NCI-H2227 (cell line): ENCODE data around the gene BMAL1.
"Not testable (repeated sequence)": the region's sequence is repeated elsewhere in the genome, so short reads cannot be mapped to it uniquely, and the experiment has no call there.

Experiments
- DNase-seq: peaks from one replicate; lab custom pipeline; 2025; ENCODE audit not compliant: unreplicated experiment; lab: John Stamatoyannopoulos, UW

Gene BMAL1

DNA sequence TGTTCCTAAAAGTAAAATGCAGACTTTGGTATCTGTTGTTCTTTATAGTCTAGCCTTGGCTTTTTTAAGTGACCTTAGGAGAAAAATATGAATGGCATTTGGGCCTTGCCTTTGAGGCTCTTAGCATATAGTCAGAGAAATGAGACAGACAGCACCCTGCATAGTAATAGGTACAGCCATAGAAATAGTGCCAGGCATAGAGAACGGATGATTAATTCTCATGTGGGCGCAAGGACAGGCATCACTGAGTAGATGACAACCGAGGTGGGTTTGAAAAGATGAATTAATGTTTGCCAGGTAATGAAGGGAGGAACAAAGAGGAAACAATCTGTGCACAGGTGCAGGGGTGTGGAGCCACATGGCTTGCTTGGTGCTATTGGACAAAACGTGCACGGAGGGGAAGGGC is 90.5 kb downstream of the BMAL1 start:
- DNase-seq: no peak

DNA sequence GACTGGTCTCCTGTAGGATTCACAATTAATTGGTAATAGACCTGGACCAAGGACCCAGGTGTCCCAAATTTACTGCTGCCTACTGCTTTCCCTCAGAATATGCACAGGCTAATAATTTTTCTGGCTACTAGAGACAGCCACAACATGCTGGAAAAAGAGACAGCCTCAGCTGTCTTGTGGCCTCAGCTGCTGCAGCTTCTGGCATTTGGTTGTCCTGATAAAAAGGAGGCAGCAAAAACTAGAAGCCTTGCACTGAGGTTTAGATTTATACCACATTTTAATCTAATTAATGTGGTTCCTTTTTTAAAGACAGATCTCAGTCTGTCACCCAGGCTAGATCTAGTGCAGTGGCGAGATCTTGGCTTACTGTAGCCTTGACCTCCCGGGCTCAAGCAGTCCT is 95.6 kb downstream of the BMAL1 start:
- no peak for DNase-seq

DNA sequence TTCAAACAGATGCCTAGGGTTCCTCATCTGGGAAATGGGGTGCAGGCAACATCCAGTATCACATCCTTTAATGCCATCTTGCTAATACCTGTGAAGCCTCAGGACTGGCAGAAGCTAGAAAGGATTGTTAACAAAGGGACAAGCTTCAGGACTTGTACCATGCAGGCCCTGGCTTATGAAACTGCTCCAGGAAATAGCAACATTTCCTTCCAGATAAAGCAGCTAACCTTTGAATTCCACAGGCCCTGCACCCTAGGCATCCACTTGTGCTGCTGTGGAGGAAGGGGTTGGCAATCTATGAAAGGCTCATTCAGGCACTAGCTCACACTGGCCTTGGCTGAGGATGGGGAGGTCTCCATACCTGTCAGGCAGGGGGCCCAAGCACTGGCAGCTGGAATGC is 98.2 kb downstream of the BMAL1 start:
- no peak for DNase-seq

DNA sequence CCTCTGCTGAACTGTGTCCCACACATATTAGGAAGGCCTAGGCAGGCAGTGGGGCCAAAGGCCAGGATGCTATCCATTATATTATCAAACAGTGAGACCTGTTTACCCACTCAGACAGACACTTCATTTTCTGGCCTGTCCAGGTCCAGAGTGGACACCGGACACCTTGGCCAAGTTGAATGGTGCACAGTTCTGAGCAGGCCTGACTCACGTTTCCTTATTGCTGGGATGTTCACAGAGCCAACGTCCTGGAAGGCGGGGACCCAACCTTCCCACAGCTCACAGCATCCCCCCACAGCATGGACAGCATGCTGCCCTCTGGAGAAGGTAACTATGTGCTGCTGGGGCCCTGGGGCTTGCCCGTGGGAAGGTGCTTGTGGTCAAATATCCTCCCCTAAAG is 98.8 kb downstream of the BMAL1 start:
- DNase-seq: no peak

DNA sequence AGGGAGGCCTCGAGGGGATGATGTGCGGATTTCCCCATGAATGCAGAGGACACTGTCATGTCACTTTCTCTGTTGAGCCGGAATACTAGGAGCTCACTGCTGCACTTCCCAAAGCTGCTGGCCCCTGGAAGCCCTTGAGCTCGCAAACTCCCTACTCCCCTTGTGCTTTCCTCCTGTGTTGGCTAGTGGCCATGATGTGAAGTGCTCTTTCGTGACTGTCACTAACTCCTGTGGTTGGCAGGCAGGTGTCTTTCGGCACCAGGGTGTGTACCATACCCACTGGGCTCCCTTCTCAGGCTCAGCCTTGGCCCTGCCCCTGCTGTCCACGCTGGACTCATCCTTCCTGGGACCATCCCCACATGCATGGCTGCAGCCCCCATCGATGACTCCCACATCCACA is 99.2 kb downstream of the BMAL1 start:
- no peak for DNase-seq

DNA sequence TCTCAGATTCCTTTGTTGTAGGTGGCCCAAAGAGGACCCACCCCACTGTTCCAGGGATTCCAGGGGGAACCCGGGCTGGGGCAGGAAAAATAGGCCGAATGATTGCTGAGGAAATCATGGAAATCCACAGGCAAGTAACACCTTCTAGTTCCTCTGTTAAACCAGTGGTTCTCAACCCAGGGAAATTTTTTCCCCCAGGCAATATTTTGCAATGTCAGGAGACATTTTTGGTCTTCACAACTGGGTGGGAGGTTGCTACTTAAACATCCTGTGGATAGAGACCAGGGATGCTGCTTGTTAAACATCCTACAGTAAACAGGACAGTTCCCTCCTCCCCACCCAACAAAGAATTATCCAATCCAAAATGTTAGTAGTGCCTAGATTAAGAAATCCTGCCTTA is 100.7 kb downstream of the BMAL1 start:
- DNase-seq: no peak

DNA sequence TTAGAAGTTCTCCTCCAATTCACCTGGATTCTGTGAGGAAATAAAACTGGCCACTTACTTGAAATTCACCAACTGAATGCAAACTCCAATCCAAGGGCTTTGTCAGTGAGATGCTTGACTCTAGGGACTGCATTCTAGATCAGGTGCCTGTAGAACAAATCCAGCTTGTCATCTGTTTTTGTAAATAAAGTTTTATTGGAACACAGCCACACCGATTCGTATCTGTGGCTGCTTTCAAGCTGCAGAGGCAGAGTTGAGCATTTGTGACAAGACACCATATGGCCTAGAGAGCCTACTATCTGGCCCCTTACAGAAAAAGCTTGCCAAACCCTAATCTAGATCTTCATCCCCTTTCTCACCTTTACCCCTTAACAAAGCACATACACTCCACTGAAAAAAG is 103.1 kb downstream of the BMAL1 start:
- no peak for DNase-seq

- no peak for DNase-seq
These were observed 105.2 kb downstream of the BMAL1 start for GRCh38 chr11:13382751-13383150.

DNA sequence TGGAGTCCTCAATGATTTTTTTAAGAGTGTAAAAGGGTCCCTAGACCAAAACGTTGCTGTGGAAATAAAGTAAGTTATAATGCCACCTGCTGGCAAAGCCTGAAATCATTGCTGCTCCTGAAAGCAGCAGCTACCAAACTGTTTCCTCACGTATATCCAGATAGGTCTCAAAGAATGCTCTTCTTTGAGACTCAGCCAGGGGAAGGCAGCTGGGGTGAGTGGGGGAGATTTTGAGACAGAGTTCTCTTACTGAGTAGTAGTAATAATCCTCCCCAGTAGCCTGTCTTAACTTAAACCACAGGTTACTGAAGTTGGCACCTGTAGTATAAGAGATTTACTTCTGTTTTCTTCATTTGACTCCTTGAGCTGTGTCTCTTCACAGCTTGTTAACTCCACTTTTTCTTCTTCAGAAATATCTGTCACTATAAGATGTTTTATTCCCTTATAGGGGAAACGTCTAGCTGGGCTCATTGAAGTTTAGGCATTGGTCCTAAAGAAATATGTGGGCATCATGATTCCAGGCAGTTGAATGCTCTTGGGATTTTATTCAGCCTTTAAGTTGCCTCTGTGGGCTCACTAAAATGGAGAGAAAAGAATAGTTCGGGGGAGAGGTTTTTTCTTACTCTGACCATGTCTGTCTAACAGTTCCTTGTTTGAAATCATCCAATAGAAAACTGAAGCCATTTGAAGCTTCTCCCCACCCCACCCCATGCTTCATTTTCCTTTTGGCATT is 107.5 kb downstream of the BMAL1 start:
- DNase-seq: peak; percentile 67

DNA sequence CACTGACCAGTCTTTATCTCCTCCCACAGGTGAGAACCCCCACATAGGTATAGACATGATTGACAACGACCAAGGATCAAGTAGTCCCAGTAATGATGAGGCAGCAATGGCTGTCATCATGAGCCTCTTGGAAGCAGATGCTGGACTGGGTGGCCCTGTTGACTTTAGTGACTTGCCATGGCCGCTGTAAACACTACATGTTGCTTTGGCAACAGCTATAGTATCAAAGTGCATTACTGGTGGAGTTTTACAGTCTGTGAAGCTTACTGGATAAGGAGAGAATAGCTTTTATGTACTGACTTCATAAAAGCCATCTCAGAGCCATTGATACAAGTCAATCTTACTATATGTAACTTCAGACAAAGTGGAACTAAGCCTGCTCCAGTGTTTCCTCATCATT is 109.0 kb downstream of the BMAL1 start:
- no peak for DNase-seq

GRCh38 chr11:13388741-13389140 is 111.2 kb downstream of the BMAL1 start:
- no peak for DNase-seq

DNA sequence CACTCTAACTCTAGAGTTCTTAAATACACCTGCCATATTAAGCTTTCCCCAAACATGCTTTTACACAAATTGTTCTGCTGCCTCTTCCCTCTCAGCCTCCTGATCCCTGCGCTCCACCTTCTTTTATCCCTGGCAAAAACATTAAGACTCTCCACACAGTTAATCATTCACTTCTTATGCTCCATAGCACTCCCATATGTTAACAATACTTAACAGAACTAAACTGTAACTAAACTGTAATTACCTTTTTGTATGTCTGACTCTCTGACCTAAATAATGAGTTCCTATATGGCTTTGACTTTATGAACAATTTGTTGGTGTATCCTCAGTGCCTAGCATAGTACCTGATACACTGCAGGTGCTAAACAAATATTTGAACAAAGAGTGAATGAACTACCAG is 113.6 kb downstream of the BMAL1 start:
- no peak for DNase-seq

DNA sequence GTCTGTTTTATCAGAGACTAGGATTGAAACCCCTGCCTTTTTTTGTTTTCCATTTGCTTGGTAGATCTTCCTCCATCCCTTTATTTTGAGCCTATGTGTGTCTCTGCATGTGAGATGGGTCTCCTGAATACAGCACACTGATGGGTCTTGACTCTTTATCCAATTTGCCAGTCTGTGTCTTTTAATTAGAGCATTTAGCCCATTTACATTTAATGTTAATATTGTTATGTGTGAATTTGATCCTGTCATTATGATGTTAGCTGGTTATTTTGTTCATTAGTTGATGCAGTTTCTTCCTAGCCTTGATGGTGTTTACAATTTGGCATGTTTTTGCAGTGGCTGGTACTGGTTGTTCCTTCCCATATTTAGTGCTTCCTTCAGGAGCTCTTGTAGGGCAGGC is 120.7 kb downstream of the BMAL1 start:
- DNase-seq: not testable (repeated sequence)

GRCh38 chr11:13405220-13405619 is 127.6 kb downstream of the BMAL1 start:
- no peak for DNase-seq

DNA sequence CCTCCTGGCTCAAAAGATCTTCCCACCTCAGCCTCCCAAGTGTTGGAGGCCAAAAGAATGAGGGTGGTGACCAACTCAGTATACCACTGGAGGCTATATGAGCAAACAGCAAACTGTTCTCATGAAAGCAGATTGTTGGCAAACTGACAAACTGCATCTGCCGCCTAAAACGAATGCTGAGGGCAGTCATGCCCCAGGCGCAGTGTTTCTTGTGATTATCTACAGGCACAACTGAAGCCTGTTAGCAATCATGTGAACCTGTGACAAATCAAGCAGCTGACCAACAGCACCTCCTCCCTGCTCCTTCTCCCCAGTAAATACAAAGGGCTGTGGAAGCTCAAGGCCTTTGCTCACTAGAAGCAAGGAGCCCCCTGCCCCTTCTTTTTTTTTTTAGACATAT is 137.6 kb downstream of the BMAL1 start:
- no peak for DNase-seq

- DNase-seq: no peak
These were observed 144.0 kb downstream of the BMAL1 start for GRCh38 chr11:13421561-13421960.

DNA sequence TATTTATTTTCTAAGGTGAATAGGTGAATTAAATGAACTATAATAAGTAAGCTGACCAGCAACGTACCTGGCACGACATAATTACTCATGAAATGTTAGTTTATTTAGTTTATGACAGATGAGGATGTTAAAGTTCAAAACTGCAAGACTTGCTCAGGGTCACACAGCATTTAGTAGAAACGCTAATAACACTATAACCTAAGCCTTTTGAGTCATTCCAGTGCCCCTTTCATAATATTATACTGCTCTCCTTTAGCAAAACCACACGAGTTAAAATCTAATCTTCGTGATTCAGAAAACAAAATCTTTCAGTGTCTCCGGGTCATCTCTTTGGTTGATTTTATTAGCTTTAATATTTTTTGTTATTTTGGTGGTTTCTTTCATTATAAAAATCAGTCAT is 145.8 kb downstream of the BMAL1 start:
- no peak for DNase-seq

GRCh38 chr11:13427440-13427839 is 149.8 kb downstream of the BMAL1 start:
- no peak for DNase-seq

DNA sequence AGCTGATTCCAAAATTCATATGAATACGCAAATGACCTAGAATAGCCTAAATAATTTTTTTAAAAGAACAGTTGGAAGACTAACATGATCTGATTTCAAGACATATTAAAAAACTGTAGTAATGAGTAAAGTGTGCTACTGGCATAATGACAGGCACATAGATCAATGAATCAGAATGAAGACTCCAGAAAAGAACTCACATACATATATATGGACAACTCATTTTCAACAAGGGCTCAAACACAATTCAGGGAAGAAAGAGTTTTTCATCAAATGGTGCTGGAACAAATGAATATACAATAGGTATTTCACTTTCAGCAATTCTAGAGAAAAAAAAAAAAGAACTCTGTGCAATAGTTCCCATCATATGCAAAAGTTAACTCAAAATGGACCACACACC is 151.7 kb downstream of the BMAL1 start:
- DNase-seq: no peak

- DNase-seq: no peak
These were observed 152.2 kb downstream of the BMAL1 start for GRCh38 chr11:13429836-13430235.

- DNase-seq: no peak
These were observed 155.8 kb downstream of the BMAL1 start for GRCh38 chr11:13433437-13433836.

DNA sequence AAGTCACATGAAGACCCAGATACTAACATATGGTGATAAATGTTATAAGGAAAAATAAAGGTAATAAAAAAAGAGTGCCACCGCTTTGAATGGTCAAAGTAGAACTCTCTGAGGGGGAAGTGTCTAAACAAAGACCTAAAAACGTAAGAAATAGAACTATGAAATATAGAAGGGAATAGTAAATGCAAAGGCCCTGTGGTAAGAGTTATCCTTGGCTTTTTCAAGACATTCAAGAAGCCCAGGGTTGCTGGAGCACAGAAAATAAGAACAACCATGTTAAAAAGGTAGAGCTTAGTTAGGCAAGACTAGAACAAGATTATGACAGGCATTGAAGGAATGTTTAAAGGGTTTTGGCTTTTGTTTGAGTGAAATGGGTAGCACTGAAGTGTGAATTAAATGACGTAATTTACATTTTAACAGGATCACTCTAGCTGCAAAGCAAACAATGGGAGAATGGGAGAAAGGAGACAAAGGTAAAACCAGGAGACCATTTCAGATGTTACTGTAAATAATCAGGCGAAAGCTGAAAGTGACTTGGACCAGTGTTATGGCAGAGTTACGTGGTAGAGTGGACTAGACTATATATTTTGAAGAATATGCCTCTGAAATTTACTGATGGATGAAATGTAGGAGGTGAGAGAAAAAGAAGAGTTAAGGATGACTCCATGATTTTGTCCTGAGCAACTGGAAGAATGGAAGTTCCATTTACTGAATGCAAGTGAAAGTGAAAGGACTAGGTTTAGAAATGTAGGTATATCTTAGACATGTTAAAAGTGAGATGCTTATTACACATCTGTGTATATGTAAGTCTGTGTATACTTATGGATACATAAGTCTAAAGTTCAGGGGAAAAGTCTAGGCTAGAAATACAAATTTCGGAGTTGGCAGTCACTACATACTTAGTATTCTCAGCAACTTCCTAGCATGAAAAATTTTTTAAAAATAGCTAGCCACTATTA is 156.9 kb downstream of the BMAL1 start:
- DNase-seq: no peak
